Ishikawa (cell line): ENCODE results near the gene SDC4.

Source experiments
- CEBPB ChIP-seq: IDR thresholded peaks from 2 replicates; pipeline ENCODE4 v1.6.1; 2012
- CREB1 ChIP-seq: IDR thresholded peaks from 2 replicates; pipeline ENCODE4 v1.6.1; 2012; ENCODE audit warnings: low read depth
- EGR1 ChIP-seq: IDR thresholded peaks from 2 replicates; pipeline ENCODE4 v1.6.1; 2012
- EP300 ChIP-seq: IDR thresholded peaks from 2 replicates; pipeline ENCODE4 v1.6.1; 2012; ENCODE audit warnings: borderline replicate concordance
- FOXM1 ChIP-seq: IDR thresholded peaks from 2 replicates; pipeline ENCODE4 v1.6.1; 2012; ENCODE audit warnings: low read depth, borderline replicate concordance
- MAX ChIP-seq: IDR thresholded peaks from 2 replicates; pipeline ENCODE4 v1.6.1; 2012
- NFIC ChIP-seq: IDR thresholded peaks from 2 replicates; pipeline ENCODE4 v1.6.1; 2012
- RAD21 ChIP-seq: IDR thresholded peaks from 2 replicates; pipeline ENCODE4 v1.6.1; 2012; ENCODE audit warnings: low read depth
- REST ChIP-seq: IDR thresholded peaks from 2 replicates; pipeline ENCODE4 v1.6.1; 2012; ENCODE audit warnings: low read depth, mild to moderate bottlenecking
- TAF1 ChIP-seq: IDR thresholded peaks from 2 replicates; pipeline ENCODE4 v1.6.1; 2012; ENCODE audit warnings: low read depth, mild to moderate bottlenecking
- TCF12 ChIP-seq: IDR thresholded peaks from 2 replicates; pipeline ENCODE4 v1.6.1; 2012; ENCODE audit warnings: low read depth
- TEAD4 ChIP-seq: IDR thresholded peaks from 2 replicates; pipeline ENCODE4 v1.6.1; 2012
- USF1 ChIP-seq: IDR thresholded peaks from 2 replicates; pipeline ENCODE4 v1.6.1; 2012
- YY1 ChIP-seq: IDR thresholded peaks from 2 replicates; pipeline ENCODE4 v1.6.1; 2012; ENCODE audit warnings: low read depth
- ZBTB7A ChIP-seq: IDR thresholded peaks from 2 replicates; pipeline ENCODE4 v1.6.1; 2012; ENCODE audit warnings: low read depth

Gene SDC4

GRCh38 chr20:45290677-45291355 is 57.4 kb downstream of the SDC4 start:
- TF ChIP-seq RAD21 (peak; percentile 98), NFIC (no peak)

GRCh38 chr20:45289942-45290676 is 58.1 kb downstream of the SDC4 start:
- no peak for TF ChIP-seq EGR1

- TF ChIP-seq TEAD4 (no peak), EGR1 (no peak), ZBTB7A (no peak), USF1 (no peak), NFIC (no peak), MAX (no peak), CREB1 (no peak), CEBPB (no peak), REST (no peak), EP300 (no peak), FOXM1 (no peak), TAF1 (no peak), YY1 (no peak), RAD21 (no peak), TCF12 (no peak)
Observed at GRCh38 chr20:45288860-45289259, 59.4 kb downstream of the SDC4 start.

DNA sequence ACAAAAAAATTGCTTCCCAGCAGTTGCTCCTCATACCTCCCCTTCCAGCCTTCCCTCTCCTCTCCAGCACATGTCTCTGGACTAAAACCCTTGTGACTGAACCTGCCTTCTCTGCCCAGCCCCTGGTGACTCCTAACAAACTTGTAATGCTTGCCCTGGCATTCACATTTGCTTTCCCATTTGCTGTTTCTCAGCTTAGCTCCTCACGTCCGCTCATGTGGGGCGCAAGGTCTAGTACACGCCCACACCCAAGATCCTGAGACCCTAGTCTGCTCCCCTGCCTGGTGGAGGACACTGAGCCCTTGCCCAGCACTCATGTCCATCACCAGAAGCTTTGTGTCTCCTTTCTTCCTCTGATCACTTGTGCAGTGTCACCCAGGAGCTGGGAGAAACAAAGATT is 59.8 kb downstream of the SDC4 start:
- TF ChIP-seq CREB1: no peak
- no peak for TF ChIP-seq USF1
- TF ChIP-seq TAF1: no peak
- TF ChIP-seq MAX: no peak
- TF ChIP-seq YY1: no peak
- no peak for TF ChIP-seq ZBTB7A
- TF ChIP-seq TCF12: no peak
- no peak for TF ChIP-seq TEAD4
- TF ChIP-seq FOXM1: no peak
- TF ChIP-seq CEBPB: no peak

DNA sequence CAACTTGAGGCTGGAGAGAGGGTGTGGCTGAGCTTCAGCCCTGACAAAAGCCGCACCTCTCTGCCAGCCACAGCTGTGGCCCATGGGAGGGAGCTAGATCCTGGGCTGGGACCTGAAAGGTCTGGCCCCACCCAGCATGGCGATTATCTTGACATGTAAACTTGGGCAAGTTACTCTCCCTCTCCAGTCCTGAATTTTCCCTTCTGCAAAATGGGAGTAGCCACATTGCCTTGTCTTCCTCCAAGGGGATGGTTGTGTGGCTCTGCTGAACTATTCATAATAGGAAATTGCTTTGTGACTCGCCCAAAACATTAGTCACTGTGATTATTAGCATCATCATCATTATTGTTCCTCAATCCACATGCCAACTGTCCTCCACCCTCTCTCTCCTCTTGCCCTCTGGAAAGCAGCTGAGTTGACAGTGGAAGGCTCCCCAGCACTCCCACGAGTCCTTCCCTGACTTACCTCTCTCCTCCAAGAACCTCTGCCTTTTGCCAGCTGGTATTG is 64.6 kb downstream of the SDC4 start:
- TF ChIP-seq TCF12 (no peak), TEAD4 (no peak), USF1 (no peak), RAD21 (no peak), FOXM1 (no peak), EGR1 (no peak), EP300 (no peak)

DNA sequence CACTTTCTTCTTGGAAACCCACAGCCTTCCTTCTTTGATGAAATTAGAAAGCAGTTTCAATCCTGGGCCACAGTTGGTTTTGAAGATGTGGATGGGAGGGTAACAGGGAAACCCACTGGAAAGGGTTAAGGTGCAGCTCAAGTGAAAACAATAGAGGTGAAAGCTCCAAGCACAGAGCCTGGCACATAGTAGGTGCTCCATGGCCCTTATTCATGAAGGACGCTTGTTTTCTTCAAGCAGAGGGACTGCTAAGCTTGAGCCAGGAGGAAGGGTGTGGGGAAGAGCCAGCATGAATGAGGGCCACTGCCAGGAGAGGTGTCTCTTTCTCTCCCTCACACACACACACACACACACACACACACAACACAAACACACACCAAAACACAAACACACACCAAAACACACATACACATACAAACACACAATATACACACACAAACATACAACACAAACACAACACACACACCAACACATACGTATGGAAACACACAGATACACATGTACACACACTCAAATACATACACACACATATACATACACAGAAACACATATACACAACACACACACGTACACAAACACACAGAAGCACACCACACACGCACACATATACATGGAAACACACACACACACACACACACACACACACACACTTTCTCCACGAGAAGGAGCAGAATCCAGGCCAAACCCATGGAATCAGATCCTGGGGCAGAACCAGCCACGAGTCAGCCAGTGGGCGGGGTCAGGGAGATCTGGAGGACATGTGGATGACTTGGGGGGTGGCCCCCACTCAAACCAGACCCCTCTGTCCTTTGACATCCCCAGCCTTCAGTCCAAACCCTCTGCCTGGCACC is 65.3 kb downstream of the SDC4 start:
- TF ChIP-seq TAF1: no peak
- TF ChIP-seq ZBTB7A: no peak
- TF ChIP-seq USF1: no peak
- no peak for TF ChIP-seq CREB1
- no peak for TF ChIP-seq FOXM1
- no peak for TF ChIP-seq RAD21
- TF ChIP-seq REST: no peak
- no peak for TF ChIP-seq YY1
- no peak for TF ChIP-seq TCF12
- no peak for TF ChIP-seq TEAD4
- no peak for TF ChIP-seq CEBPB
- TF ChIP-seq MAX: no peak
- no peak for TF ChIP-seq NFIC
- no peak for TF ChIP-seq EP300
- TF ChIP-seq EGR1: no peak
